ENCODE measurements around the gene MEIS1.

MEIS1 gene

DNA sequence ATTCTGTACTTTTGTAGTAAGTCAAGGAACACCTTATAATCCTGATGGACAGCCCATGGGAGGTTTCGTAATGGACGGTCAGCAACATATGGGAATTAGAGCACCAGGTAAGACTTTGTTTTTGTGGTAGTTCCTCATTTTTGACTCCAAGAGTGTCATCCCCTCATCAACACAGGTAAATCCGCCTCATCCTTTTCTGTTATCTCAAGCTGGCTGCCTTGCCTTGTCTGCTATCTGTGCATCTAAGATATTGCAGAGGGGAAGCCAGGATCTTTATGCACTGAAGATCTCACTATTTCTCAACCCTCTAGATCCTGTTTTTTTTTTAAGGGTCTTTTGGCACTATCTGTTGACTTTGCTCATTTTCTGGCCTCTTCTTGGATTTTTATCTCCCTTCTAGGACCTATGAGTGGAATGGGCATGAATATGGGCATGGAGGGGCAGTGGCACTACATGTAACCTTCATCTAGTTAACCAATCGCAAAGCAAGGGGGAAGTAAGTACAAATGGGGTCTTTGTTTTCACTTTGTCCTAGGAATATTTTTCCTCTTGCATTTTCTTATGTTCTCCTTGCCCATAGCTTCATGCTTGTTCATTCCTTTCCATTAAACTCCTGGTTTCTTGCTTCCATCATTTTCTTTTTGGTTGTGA lies 133.8 kb downstream of the MEIS1 start:
- no peak for DNase-seq (ENCODE audit: low spot score)

DNA sequence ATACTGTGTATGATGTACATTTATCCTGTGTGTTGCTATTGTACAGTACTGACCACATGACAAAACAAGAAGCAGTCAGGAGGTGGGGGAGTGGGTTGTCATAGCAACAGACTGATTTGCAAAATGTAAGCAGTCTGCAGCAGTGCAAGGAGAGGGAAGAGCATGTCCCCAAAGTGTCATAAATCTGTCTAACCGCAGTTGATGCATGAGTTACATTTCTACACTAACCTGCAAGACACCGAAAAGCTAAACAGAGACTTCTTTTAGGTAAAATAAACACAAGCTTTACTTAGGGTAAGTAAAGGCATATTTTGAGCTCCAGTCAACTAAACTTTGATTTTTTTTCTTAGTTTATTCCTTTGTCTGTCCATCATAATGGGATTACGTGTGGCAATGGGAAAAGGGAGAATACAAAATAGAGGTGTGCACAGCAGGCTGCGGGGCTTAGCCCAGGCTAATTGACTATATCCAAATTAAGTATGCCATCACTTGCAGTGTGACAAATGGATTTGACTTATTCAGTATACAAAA lies 134.5 kb downstream of the MEIS1 start:
- no peak for DNase-seq (ENCODE audit: low spot score)

DNA sequence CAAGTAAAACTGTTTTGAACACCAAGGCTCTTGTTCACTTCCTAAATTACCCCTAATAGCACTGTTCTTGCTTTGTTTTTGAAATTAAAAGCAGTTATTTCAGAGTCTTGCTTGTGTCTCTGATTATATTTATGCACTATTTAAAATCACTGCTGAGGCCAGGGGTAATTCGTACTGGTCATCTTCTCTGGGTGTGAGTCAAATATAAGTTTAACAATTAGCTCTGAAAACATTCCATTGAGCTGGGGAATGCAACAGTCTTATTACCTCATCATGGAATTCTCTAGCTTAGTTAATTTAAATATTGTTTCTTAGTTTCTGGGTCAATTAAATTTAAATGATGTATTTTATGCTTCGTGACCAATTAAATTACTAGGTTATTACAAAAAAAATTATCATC lies 135.0 kb downstream of the MEIS1 start:
- DNase-seq (ENCODE audit: low spot score): no peak

DNA sequence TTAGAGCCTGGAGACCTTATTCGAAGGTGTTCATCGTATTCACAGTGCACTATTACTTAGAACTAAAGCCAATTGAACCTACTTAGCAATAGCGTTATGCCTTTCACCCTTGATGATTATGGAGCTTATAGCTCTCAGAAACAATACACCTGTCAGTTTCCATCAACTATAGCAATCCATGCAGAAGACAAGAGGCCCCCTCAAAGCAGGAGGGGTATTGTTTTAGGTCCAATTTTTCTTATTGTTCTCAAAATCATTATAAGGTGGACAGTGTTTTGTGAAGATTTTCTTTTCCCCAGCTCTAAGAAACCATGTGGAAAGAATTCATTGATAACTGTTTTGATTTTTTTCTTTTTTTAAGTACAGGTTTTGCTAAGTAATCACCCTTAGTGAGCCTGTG lies 135.5 kb downstream of the MEIS1 start:
- no peak for DNase-seq (ENCODE audit: low spot score)

DNA sequence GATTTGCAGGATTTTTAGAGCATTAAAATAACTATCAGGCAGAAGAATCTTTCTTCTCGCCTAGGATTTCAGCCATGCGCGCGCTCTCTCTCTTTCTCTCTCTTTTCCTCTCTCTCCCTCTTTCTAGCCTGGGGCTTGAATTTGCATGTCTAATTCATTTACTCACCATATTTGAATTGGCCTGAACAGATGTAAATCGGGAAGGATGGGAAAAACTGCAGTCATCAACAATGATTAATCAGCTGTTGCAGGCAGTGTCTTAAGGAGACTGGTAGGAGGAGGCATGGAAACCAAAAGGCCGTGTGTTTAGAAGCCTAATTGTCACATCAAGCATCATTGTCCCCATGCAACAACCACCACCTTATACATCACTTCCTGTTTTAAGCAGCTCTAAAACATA lies 137.0 kb downstream of the MEIS1 start:
- no peak for DNase-seq (ENCODE audit: low spot score)

DNA sequence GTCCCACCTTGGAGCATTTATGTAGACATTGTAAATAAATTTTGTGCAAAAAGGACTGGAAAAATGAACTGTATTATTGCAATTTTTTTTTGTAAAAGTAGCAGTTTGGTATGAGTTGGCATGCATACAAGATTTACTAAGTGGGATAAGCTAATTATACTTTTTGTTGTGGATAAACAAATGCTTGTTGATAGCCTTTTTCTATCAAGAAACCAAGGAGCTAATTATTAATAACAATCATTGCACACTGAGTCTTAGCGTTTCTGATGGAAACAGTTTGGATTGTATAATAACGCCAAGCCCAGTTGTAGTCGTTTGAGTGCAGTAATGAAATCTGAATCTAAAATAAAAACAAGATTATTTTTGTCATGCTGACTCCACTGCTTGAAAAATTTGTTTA lies 137.5 kb downstream of the MEIS1 start:
- no peak for DNase-seq (ENCODE audit: low spot score)

DNA sequence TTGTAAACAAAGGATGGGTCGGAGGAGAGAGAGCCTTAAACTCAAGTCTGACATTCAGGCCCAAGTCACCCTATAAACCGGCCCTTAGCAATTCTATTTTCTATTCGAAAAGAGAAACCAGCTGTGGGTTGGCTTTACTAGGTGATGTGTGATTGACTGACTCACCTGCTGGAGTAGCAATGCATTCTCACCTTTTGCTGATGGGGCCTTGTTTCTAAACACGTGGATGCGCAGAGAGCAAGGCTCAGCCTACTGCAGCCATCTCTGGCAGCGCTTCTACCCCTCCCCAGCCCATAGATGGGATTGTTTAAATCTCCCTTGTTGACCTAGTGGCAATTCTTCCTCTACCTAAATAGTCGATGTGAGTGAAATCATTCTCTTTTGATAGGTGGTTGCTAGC lies 138.5 kb downstream of the MEIS1 start:
- DNase-seq (ENCODE audit: low spot score): no peak

DNA sequence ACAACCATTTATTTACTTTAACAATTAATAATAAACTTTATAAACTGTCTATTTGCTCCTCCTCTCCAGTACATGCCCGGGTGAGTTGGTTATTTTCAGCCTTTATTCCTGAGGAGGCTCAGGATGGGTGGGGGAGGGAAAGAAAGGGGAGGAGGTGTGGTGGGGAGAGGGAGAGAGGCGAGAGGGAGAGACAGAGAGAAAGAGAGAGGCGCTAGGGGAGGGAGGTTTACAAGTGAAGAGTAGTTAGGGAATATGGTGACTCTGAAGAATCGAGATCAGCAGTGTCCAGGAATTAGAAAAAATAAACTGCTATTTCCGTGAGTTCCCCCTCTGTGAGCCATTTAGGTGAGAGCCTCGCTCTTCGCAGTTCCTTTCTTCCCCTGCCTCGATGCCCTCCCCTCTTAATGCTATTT lies 138.9 kb downstream of the MEIS1 start:
- no peak for DNase-seq (ENCODE audit: low spot score)

DNA sequence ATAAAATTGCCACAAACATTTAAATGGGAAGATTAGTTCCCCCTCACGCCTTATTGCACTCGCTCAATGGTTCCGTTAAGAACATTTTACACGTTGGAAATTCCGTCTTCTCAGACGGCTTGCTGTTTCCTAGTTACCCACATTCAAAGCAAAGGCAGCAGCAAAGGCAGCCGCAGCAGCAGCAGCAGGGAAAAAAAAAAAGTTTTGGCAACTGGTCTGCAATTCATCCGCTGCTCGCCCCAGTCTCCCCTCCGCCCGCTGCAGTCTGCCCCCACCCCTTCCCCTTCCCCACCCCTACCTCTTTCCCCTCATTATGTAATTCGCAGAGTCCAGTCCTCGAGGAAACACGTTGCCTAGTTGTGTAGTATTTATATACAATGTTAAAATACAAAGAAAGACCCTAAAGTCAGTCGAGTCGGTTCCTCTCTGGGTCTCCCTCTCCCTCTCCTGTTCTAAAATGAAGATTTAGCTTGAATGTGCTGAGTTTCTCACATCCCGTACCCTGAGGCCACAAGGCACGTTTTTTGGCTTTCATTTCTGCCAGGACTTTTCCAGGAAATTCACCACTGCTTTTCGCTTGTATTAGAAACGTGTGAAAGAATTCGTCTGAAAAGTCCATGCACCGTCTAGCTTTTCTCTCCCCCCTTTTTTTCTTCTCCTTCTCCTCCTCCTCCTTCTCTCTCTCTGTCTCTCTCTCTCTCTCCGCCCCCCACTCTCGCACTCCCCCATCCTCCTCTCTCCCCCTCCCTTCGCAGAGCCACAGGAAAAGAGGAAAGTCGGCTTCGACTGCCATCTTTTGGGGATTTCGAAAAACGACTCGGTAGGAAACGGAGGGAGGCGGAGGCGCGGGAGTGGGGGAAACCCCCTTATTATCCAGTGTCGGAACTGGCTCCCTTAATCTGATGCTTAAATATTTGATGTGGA lies 140.0 kb downstream of the MEIS1 start:
- DNase-seq (ENCODE audit: low spot score): peak; percentile 79

DNA sequence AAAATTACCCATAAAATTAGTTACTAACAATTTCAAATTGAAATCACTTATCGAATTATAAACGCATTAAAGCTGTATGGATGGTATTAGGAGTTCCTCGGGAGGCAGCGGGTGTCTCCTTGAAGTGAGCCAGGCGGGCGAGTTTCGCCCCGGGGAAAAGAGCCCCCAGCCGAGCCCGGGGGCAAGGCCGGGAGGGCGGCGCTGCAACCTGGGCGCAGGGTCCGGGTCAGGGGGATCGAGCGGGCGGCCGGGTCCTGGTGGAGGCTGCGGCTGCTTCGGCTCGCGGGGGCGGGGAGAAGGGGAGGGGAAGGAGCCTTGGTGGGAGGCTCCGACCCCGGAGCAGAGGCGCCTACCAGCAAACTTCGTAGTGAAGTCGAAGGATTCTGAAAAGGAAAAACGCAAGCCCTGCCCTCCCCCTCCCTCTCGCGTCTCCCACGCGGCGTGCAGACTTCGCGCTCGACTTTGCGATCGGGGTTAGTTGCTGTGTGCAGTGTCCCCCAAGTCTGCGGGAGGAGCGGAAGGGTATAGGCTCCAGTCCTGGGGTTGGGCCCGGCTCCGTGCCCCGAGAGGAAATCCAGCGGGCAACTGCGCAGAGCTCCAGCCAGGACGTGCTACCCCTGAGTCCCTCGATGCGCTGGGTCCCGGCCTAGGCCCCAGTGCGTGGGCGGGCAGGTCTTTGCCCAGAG lies 140.8 kb downstream of the MEIS1 start:
- DNase-seq (ENCODE audit: low spot score): peak; percentile 43

DNA sequence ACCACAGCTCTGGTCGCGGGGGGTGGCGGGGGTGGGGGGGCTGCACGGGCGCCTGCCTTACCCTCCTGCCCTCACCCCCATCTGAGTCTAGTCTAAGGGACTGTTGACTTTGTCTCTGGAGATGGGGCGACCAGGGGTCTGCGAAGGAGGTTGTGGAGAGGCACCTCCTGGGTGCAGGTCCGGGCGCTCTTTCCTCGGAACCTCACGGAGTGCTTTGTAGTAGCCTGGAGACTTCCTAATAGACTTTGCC lies 141.3 kb downstream of the MEIS1 start:
- no peak for DNase-seq (ENCODE audit: low spot score)

DNA sequence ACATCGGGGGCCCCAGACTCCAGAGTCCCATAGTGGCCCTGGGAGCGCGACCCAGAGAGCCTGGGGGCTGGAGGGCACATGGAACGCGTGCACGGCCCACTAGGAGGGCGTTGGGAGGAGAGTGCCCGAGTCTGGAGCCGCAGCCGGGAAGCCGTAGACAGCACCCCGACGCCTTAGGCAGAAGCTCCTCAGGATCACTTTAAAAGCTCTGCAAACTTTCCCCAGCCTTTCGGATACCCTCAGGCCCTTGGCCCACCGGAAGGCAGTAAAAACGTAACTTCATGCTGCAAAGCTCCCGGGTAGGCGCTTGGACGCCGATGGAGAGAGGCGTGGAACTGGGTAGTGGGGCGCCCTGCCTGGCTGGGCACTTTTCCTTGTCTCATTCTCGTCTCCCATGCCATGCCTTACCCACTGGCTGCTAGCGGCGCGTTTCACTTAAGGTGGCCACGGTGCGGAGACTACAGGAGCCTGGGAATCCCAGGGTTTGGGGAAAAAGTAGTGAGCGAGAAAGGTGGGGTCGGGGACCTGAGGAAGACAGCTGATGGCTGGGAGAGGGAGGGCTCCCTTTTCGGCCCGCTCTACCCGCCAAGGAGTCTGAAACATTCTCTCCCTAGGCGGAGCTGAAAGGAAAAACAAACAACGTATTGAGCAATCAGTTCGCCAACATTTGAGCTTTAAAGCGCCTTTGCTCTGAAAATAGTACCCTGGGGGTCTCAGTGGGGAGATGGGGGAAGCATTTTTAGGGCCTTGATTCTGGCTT lies 141.8 kb downstream of the MEIS1 start:
- no peak for DNase-seq (ENCODE audit: low spot score)

DNA sequence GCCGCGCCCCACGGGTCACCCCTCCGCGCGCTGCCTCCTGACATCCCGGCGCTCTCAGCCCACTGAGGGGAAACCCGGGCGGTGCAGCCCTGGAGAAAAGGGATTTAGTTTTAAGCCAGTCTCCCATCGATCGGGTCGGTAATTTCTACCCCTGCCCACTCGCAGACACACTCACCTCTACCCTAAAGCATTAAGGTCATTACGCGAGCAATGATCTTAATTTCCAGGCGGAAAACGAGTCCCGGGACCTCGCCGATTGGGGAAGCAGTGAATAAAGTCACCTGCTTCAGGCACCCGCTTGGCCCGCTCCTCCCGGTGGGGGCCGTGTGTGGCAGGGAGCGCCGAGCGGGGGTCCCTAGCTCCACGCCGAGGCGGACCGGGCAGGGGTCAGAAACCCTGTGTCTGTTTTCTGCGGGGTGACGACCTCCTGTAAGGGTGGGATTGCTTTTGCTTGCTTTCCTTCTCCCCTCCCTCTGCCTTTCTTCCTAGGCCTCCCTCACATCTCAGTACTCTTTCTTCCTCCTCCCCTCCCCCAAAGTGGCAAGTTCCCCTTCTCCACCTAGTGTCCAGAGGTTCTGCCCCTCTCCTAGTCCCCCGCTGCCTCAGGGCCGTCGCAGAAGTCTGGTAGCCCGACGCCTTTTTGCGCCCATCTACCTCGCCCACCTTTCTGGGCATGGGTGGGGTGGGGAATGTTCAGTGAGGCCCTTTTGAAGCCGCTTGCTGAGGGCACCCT lies 142.6 kb downstream of the MEIS1 start:
- peak; percentile 56 for DNase-seq (ENCODE audit: low spot score)

DNA sequence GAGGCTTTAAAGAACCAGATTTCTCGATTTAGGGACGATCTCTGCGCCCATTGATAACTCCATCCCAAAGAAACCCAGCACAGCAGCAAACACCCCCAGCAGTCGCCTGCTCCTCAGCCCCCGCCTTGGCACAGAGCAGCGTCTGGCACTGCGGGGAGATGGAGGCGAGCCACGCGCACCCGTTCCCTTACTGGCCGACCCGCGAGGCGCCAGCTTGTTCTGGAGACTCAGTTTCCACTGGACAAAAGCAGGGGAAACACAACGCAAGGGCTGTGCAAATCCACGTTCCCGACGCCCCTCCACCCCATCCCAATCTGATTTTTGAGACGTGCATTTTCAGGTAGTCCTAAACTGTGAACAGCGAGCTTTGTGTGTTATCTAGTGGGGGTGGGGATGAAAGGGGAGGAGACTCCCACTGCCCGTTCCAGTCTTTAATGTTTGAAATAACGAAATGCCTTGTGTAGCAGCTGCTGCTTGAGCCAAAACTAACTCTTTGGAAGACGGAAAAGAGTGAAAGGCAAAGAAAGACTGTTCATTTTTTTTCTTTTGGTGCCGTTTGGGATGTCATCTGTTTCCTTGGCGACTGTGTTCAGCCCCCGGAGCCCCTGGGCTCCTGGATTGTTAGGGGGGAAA lies 143.2 kb downstream of the MEIS1 start:
- DNase-seq (ENCODE audit: low spot score): no peak

DNA sequence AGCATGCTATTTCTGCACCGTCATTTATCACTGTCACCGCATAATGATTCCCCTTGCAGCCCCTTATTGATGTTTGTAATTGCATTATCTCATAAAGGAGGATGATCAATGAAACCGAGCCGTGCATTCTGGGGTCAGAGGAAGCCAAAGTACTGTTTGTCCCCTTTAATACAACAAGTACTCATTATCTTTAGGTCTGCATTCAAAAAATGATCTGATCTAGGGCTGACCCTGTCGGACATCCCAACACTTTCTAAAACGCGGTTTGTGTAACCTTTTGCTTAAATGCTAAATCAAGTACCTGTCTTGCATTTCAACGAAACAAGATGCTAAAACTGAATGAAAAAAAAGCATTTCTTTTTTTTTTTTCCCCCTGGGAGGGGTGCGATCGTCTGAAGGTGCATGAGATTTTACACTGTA lies 143.8 kb downstream of the MEIS1 start:
- DNase-seq (ENCODE audit: low spot score): no peak

DNA sequence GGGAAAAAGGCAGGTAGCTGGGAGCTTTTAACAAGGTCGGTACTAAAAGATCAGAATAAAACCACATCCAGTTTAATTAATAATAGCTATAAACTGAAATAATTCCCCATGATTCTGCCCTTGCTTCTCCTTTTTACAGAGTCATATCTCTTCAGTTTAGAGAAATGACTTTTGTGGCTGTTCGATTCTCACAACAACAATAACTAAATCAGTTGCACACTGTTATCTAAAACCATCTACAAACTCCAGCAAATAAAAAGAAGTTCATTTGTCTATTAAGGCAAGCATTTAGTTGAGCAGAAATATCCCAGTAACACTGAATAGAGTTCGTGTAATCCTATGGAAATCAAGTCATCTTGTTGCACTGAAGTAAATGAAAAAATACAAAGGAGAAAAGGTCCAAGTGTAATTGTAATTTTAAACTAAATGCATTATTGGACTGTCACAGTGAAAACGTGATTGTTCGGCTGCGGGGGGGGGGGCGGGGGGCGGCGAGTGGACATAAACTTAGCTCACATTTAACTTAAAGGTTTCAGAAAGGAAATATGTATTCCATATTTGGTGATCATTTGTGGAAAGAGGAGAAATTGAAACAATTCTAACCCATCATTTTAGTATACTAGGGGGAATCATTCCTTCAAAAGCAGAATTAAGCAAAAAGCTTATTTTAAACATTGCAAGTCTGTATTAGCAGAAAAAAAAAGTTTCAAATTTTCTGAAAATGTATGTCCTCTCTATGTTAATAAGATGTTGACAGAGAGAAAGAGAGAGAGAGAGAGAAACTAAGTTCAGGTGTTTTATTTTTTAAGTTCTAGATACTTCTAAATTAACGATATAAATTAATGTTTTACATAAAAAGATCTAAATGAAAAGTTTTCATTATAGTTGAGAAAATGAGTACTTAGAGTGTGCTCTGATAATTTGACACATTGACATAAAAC lies 144.5 kb downstream of the MEIS1 start:
- DNase-seq (ENCODE audit: low spot score): no peak

DNA sequence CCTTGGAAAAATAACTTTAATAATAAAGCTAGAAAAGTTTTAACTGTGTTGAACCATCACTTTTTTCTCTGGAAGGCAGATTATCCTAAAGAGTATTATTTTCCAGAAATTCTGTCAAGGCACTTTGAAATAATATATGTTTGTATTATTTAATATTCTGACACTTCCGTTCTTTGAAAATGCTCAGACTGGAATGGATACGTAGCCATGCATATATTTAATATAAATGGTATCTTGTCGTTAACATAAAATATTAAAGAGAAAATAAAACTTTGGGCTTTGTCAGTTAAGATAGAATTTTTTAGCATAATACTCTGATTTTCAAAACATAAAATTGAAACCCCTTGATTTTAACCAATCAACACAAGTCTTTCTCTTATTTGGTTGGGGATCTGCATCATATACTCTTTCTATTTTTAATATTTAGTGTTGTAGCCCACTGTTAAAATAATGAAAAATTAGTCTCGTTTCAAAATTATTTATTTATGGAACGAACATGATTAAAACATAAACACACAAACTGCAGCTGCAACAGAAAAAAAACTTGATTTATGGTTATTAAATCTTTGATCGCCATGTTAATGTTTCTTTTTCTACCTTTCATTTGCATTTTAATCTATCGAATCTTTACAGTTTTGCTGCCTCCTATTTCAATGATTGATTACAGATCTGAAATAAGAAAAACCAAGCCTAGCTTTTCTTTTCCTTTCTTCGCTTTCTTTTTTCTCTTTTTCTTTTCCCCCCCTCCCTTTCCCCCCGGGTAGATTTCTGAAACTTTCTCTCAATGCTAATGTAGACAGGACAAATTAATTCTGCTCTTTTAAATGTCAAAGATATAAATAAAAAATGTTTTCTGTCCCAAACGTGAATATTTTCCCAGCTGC lies 145.5 kb downstream of the MEIS1 start:
- no peak for DNase-seq (ENCODE audit: low spot score)

DNA sequence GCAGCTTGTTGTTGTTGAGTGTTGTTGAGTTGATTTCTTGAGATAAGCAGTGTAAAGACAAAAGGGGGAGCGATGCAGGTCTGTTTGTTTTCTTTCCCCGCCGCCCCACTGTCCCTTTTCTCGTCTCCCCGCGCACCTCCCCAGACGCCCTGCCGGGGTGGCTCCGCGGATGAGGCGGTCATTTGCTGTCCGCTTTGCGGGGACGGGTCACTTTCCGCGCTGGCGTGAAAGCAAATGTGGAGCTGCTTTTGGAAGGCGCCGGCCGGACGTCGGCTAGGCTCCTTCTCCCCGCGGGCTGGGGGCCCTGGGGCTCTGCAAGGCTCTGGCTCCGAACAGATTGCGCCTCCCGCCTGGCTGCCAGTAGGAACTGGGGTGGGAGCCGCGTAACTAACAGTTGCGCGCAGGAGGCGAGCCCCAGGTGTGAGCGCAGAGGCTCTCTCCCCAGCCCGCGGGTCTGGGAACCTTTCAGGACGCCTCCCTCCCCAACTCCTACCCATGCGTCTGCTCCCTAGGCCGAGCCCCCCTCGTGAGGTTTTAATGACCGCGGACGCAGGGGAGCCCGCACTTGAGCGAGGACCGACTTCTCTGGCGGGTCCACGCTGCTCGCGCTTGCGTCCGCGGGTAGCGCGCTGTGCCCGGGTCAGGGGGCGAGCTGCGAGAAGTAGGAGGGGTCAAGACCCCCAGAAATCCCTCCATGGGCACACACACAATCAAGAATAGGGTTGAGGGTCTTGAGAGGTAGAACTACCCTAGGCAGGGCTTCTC lies 146.6 kb downstream of the MEIS1 start:
- DNase-seq (ENCODE audit: low spot score): peak; percentile 44
